Measurements from ENCODE around the gene PIK3R3. TPM values are rescaled to one million over a fixed set of nuclear protein-coding genes. Genes with fewer than 3 reads are reported as not detected.

PIK3R3 gene
- total RNA-seq, 2 donors from 2014 or later: 8.2 TPM

- no peak overlapping the region for H3K9ac ChIP-seq (ENCODE audit: low read depth in 2 of 2, low read length in 2 of 2)
- H3K27ac ChIP-seq: no peak overlapping the region
- intact Hi-C loops (cut with DNase I): no loop called here
- H3K4me3 ChIP-seq: no peak overlapping the region
- no peaks in the 10 kb centered on the region for H3K4me1 ChIP-seq
- H3K27me3 ChIP-seq: peaks cover 8% of the 10 kb centered on the region
- DNase-seq: no peak
- no peaks in the 10 kb centered on the region for H3K36me3 ChIP-seq
- no peak for TF ChIP-seq CTCF (IDR thresholded peaks at IDR 0.05)
- no peaks in the 10 kb centered on the region for H3K9me3 ChIP-seq
These were observed 2.4 kb upstream of the PIK3R3 start for GRCh38 chr1:46134660-46135331.

- Histone ChIP-seq H3K4me1 (no peaks in the 10 kb centered on the region), H3K27me3 (peaks cover 8% of the 10 kb centered on the region), H3K9me3 (no peaks in the 10 kb centered on the region), H3K9ac (ENCODE audit: low read depth in 2 of 2, low read length in 2 of 2) (peak overlapping the region in 1 of 2 donors; percentile 91), H3K4me3 (peak overlapping the region; percentile 61), H3K27ac (peak overlapping the region; percentile 58), H3K36me3 (no peaks in the 10 kb centered on the region)
- DNase-seq: no peak
- intact Hi-C loops (cut with DNase I): no loop called here
- TF ChIP-seq CTCF (IDR thresholded peaks at IDR 0.05): no peak
These were observed 1.4 kb upstream of the PIK3R3 start for GRCh38 chr1:46133781-46134350.

- intact Hi-C loops (cut with DNase I): no loop called here
- TF ChIP-seq CTCF (IDR thresholded peaks at IDR 0.05): no peak
- H3K9ac ChIP-seq (ENCODE audit: low read depth in 2 of 2, low read length in 2 of 2): peak overlapping the region; percentile 73 to 91
- H3K27ac ChIP-seq: peak overlapping the region; percentile 58
- peak overlapping the region; percentile 61 for H3K4me3 ChIP-seq
- no peaks in the 10 kb centered on the region for H3K4me1 ChIP-seq
- H3K9me3 ChIP-seq: no peaks in the 10 kb centered on the region
- peaks cover 8% of the 10 kb centered on the region for H3K27me3 ChIP-seq
- H3K36me3 ChIP-seq: no peaks in the 10 kb centered on the region
- no peak for DNase-seq
These were observed 791 bp upstream of the PIK3R3 start for GRCh38 chr1:46133181-46133658.

- Histone ChIP-seq H3K4me3 (peak overlapping the region; percentile 61), H3K4me1 (no peaks in the 10 kb centered on the region), H3K36me3 (no peaks in the 10 kb centered on the region), H3K9me3 (no peaks in the 10 kb centered on the region), H3K27ac (peak overlapping the region; percentile 58), H3K27me3 (peaks cover 8% of the 10 kb centered on the region), H3K9ac (ENCODE audit: low read depth in 2 of 2, low read length in 2 of 2) (peak overlapping the region; percentile 77 to 91)
- peak; percentile 47 for DNase-seq
- intact Hi-C loops (cut with DNase I): no loop called here
- TF ChIP-seq CTCF (IDR thresholded peaks at IDR 0.05): no peak
These were observed 509 bp downstream of the PIK3R3 start for GRCh38 chr1:46131712-46132528.

GRCh38 chr1:46131093-46131492, 1.3 kb downstream of the PIK3R3 start:
- no peak for DNase-seq
- peak overlapping the region; percentile 61 for H3K4me3 ChIP-seq
- H3K4me1 ChIP-seq: no peaks in the 10 kb centered on the region
- no peaks in the 10 kb centered on the region for H3K9me3 ChIP-seq
- intact Hi-C loops (cut with DNase I): no loop called here
- peaks cover 8% of the 10 kb centered on the region for H3K27me3 ChIP-seq
- TF ChIP-seq CTCF (IDR thresholded peaks at IDR 0.05): no peak
- H3K36me3 ChIP-seq: no peaks in the 10 kb centered on the region
- no peak overlapping the region for H3K27ac ChIP-seq
- H3K9ac ChIP-seq (ENCODE audit: low read depth in 2 of 2, low read length in 2 of 2): peak overlapping the region in 1 of 2 donors; percentile 2

Data from colonic mucosa (tissue), 4 donors.